Endothelial cell of umbilical vein (primary cell): ENCODE results near the gene MED12L. TPM values are rescaled to one million over a fixed set of nuclear protein-coding genes. Genes with fewer than 3 reads are reported as not detected.

ENCODE experiments used
- BruUV-seq: library from RNA; stranded (reverse); fragments of 400-500 nt; replicated peaks from 2 replicates; lab custom pipeline; 2021; lab: Mats Ljungman, UMichigan
- CTCF ChIA-PET: fragments of 300-600, 350-600 bp; sonication (Branson Sonifier 250); formaldehyde crosslinking; loops from one replicate; lab custom pipeline; 2021; ENCODE audit warnings: antibody characterized with exemption, inconsistent platforms; lab: Charles Lee
- POLR2A ChIA-PET: fragments of 300-600, 350-600 bp; sonication (Branson Sonifier 250); formaldehyde crosslinking; loops from one replicate; lab custom pipeline; 2021; ENCODE audit warnings: antibody characterized with exemption, inconsistent platforms; lab: Charles Lee
- DNase-seq: peaks from one replicate; pipeline ENCODE4 v3.0.0-alpha.2; 2011; ENCODE audit warnings: low read depth, low spot score
- FAIRE-seq: peaks from 2 replicates; lab custom pipeline; 2011; peaks lifted over from hg19 to GRCh38; lab: Jason Lieb, UNC
- H2AFZ ChIP-seq: 2 replicates; pipeline ENCODE4 v1.6.0; 2012; ENCODE audit warnings: low read depth, low read length, control low read depth, inconsistent platforms
- H3K27ac ChIP-seq: 2 replicates; pipeline ENCODE4 v1.5.1; 2011; ENCODE audit warnings: low read depth, mild to moderate bottlenecking, control low read depth, low read length, moderate library complexity; ENCODE audit not compliant: insufficient read depth
- H3K27me3 ChIP-seq, 2 experiments: 2 replicates each; pipeline versions ENCODE4 v1.6.0 to v1.6.1; 2011; ENCODE audit warnings: low read length in 2 of 2, mixed read lengths in 1 of 2; ENCODE audit not compliant: control insufficient read depth in 2 of 2, insufficient read depth in 2 of 2
- H3K36me3 ChIP-seq, 2 experiments: 2 replicates in 1 of 2; 3 replicates in 1 of 2; pipeline ENCODE4 v1.5.1; 2011; ENCODE audit warnings: low read length in 2 of 2, mild to moderate bottlenecking in 1 of 2, moderate library complexity in 1 of 2; ENCODE audit not compliant: control insufficient read depth in 2 of 2, insufficient read depth in 2 of 2; ENCODE audit errors: extremely low read depth in 1 of 2
- H3K4me1 ChIP-seq: 3 replicates; pipeline ENCODE4 v1.5.1; 2011; ENCODE audit warnings: mild to moderate bottlenecking, low read length; ENCODE audit not compliant: control insufficient read depth, insufficient read depth; ENCODE audit errors: extremely low read depth
- H3K4me2 ChIP-seq: 2 replicates; pipeline ENCODE4 v1.6.1; 2011; ENCODE audit warnings: low read length, control low read depth, mixed read lengths; ENCODE audit not compliant: insufficient read depth
- H3K4me3 ChIP-seq, 3 experiments: fragments of 200-600 bp in 1 of 3; sonication (generic), shearing (Covaris generic) in 1 of 3; replicated peaks in 1 of 3; 2 replicates each; pipeline ENCODE4 v1.5.1; 2011 to 2016; ENCODE audit warnings: control low read depth in 3 of 3, low read length in 3 of 3, mild to moderate bottlenecking in 2 of 3, inconsistent platforms in 1 of 3, low read depth in 1 of 3, moderate library complexity in 1 of 3; ENCODE audit not compliant: insufficient read depth in 1 of 3
- H3K79me2 ChIP-seq: 2 replicates; pipeline ENCODE4 v1.6.0; 2012; ENCODE audit warnings: low read length, inconsistent platforms; ENCODE audit not compliant: control insufficient read depth, insufficient read depth
- H3K9ac ChIP-seq: replicated peaks from 2 replicates; pipeline ENCODE3; 2011; ENCODE audit warnings: low read length, control low read depth; ENCODE audit not compliant: insufficient read depth; ENCODE audit errors: extremely low read depth
- H3K9me1 ChIP-seq: replicated peaks from 3 replicates; pipeline ENCODE4 v1.6.0; 2011; ENCODE audit warnings: mild to moderate bottlenecking, low read length; ENCODE audit not compliant: control insufficient read depth, insufficient read depth; ENCODE audit errors: extremely low read depth
- H3K9me3 ChIP-seq: replicated peaks from 2 replicates; pipeline ENCODE4 v1.5.1; 2012; ENCODE audit warnings: low read length, inconsistent platforms; ENCODE audit not compliant: control insufficient read depth, insufficient read depth
- H4K20me1 ChIP-seq: replicated peaks from 2 replicates; pipeline ENCODE3; 2011; ENCODE audit warnings: mild to moderate bottlenecking, low read length; ENCODE audit not compliant: control insufficient read depth, insufficient read depth; ENCODE audit errors: extremely low read depth
- CTCF ChIP-seq, 2 donors: IDR thresholded peaks; 1 replicate in 1 of 2; 2 replicates in 1 of 2; pipeline ENCODE4 v1.5.1; 2011; ENCODE audit warnings: low read length in 2 of 2, mild to moderate bottlenecking in 2 of 2, moderate library complexity in 2 of 2, control low read depth in 1 of 2, inconsistent platforms in 1 of 2, low read depth in 1 of 2; ENCODE audit not compliant: insufficient read depth in 1 of 2; ENCODE audit errors: extremely low read depth in 1 of 2
- EZH2 ChIP-seq: IDR thresholded peaks from 2 replicates; pipeline ENCODE4 v1.6.1; 2012; ENCODE audit warnings: borderline replicate concordance, low read depth, mild to moderate bottlenecking, moderate library complexity, low read length, inconsistent platforms; ENCODE audit not compliant: severe bottlenecking
- FOS ChIP-seq: IDR thresholded peaks from 2 replicates; pipeline ENCODE4 v1.6.1; 2011; ENCODE audit warnings: mild to moderate bottlenecking, low read length, moderate library complexity, borderline replicate concordance; ENCODE audit not compliant: insufficient read depth
- GATA2 ChIP-seq: IDR thresholded peaks from 2 replicates; pipeline ENCODE4 v1.7.0; 2011; ENCODE audit warnings: low read depth, mild to moderate bottlenecking, moderate library complexity, mixed read lengths, low read length; ENCODE audit not compliant: insufficient read length, insufficient read depth
- JUN ChIP-seq: IDR thresholded peaks from 2 replicates; pipeline ENCODE4 v1.6.1; 2011; ENCODE audit warnings: borderline replicate concordance, low read depth; ENCODE audit not compliant: insufficient read length, insufficient read depth
- MAX ChIP-seq: IDR thresholded peaks from 2 replicates; pipeline ENCODE4 v1.6.1; 2011; ENCODE audit not compliant: insufficient read depth, insufficient read length
- MYC ChIP-seq: IDR thresholded peaks from one replicate; pipeline ENCODE4 v1.6.1; 2011; ENCODE audit warnings: mild to moderate bottlenecking, low read depth, low read length
- POLR2A ChIP-seq: IDR thresholded peaks from 2 replicates; pipeline ENCODE4 v1.6.1; 2012; ENCODE audit warnings: low read depth, mild to moderate bottlenecking, control low read depth, low read length
- POLR2AphosphoS5 ChIP-seq: IDR thresholded peaks from 2 replicates; pipeline ENCODE4 v1.6.1; 2012; ENCODE audit warnings: low read depth, mild to moderate bottlenecking, control low read depth, low read length, moderate library complexity; ENCODE audit not compliant: insufficient read depth
- dilution Hi-C: fragments of 300-500 bp; cut with MboI; formaldehyde crosslinking; loops from one replicate; pipeline ENCODE4 v1.15.0; 2019; ENCODE audit warnings: low sequenced_read_pairs; ENCODE audit not compliant: extremely low pct_ligation_motif_present
- intact Hi-C: fragments of 100-400 bp; cut with micrococcal nuclease; formaldehyde crosslinking; loops from one replicate; pipeline ENCODE4 v1.10.0; 2022
- polyA plus RNA-seq, 4 experiments: library from polyadenylated mRNA; depleted of rRNA in 3 of 4; stranded (reverse) in 3 of 4; unstranded in 1 of 4; fragments of >200 nt; gene quantifications; 2 replicates each; pipeline versions ENCODE4 v1.2.1 to v1.2.3, GENCODE V29; 2011 to 2012; ENCODE audit warnings: missing spikeins in 1 of 4
- total RNA-seq: library from RNA; stranded (reverse); gene quantifications from 2 replicates; pipeline ENCODE4 v1.2.3, GENCODE V29; 2021

Gene MED12L
- total and polyA plus RNA-seq, 2 donors (not counting 3 experiments of a cell fraction or from before 2014, with no cell fraction given): 0.03 to 0.27 TPM

- no TSS peak for BruUV-seq
- no peak overlapping the region for H3K9ac ChIP-seq
- no peaks in the 10 kb centered on the region for H3K4me1 ChIP-seq
- H3K79me2 ChIP-seq: no peaks in the 10 kb centered on the region
- no peak overlapping the region for H3K27ac ChIP-seq
- no peak for FAIRE-seq
- H3K4me3 ChIP-seq: no peak overlapping the region
- no peaks in the 10 kb centered on the region for H4K20me1 ChIP-seq
- ChIA-PET POLR2A (no interaction called here), CTCF (interaction anchor here (0.7 to 2.1 kb wide), 8 partner anchors 8 to 77 kb away, joined by 3 to 7 read pairs (median 4); partner anchors contain the start of gene P2RY14)
- peaks cover 0 to 2% of the 10 kb centered on the region in 2 experiments for H3K27me3 ChIP-seq
- no peak for DNase-seq
- H3K9me3 ChIP-seq: no peaks in the 10 kb centered on the region
- TF ChIP-seq MAX (no peak), MYC (no peak), JUN (no peak), POLR2AphosphoS5 (no peak), GATA2 (no peak), FOS (no peak), CTCF (IDR thresholded peaks at IDR 0.05; ENCODE audit: extremely low read depth in 1 of 2, insufficient read depth in 1 of 2, low read depth in 1 of 2, low read length in 2 of 2) (no peak), POLR2A (no peak), EZH2 (no peak)
- H3K9me1 ChIP-seq: no peaks in the 10 kb centered on the region
- no peak overlapping the region for H2AFZ ChIP-seq
- intact Hi-C loops (no loop called here), dilution Hi-C loops (no loop called here)
- no peak overlapping the region for H3K4me2 ChIP-seq
- no peaks in the 10 kb centered on the region for H3K36me3 ChIP-seq
Measured at GRCh38 chr3:151305060-151305774, 219.8 kb downstream of the MED12L start.
